HG03280 (cell line): Measurements from ENCODE around the gene CLMP.

Experiments
- ATAC-seq: cut with Tn5 transposase; IDR thresholded peaks from one replicate; pipeline ENCODE4 v1.9.1; 2021; ENCODE audit warnings: mild to moderate bottlenecking, moderate library complexity; ENCODE audit not compliant: unreplicated experiment

The CLMP gene

DNA sequence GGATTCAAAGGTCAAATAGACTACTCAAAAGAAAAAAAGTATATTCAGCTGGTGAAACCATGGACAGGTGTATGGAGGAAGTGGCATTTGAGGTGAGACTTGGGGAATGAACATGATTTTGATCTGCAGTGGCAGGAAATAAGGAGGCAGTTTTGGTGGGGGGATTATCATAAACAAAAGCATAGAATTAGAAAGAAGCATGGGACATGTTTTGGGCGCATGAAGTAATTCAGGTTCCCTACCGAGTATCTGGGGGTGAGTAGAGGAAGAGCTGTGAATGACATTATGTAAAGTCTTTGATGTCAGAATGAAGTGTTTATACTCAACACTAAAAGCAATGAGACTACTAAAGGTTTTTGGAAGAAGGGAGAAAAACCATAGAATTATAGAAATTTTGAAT lies 3.1 kb downstream of the CLMP start:
- ATAC-seq, result no peak

DNA sequence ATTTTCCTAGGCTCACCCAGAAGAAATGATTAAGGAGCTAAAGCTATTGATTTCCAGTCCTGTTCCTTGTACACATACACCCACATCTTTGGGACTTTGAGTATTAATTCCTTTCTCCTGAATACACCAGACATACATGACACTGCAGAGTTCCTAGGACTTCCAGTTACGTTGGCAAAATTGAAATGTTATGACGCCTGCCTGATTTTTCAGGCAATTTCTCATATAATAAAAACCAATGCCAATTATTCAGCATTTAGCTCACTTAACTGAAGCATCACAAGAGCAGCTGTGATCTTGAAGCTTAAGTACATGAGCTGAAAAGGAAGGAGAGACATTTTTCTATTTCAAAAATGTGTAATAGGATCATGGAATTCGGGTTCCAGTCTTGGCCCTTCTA lies 4.5 kb downstream of the CLMP start:
- no peak for ATAC-seq

DNA sequence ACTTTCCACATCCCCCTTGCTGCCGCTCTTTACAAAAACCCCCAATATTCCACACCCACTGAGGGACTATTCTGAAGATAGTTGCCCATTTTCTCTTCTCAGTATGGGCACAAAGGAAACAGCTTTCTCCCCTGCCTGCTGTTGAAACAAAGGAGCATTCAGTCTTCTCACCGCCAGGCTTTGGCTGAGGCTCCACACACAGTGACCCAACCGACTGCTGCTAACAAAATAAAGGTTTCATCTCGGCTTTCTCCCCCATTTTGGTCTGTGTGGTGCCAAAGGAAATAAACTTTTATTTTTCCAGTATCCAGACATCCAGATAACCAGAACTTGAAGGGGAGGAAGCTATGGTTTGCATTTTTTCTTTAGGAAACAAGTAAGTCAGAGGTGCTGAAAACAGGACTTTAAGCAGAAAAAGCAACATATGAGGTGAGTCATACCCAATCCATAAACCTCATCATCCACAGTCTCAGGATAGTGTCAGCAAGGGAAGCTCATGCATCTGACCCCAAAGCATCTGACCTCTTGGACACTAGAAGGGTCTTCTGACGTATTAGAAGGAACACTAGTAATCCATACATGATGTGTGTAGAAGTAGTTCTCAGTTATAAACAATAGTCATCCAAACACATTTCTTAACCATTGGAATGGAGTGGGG lies 6.4 kb downstream of the CLMP start:
- no peak for ATAC-seq

GRCh38 chr11:123187665-123188507 lies 7.2 kb downstream of the CLMP start:
- ATAC-seq, result no peak

DNA sequence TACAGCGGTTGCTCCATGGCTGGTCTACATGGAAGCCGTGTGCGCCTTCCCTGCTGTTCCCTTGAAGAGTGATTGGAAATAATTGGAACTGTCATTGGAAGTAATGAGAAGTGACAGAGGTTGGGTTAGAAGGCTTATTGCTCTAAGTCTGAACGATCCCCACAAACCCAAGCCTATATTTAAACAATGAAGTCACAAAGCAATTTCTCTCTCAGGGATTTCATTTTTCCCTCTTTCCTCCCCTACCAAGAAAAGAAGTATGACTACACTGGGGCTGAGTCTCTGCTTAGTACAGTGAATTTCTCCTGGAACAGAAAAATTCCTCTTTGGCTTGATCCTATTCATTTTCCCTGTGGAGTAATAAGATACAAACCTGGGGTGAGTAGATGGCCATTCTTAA lies 7.8 kb downstream of the CLMP start:
- ATAC-seq, result no peak

- ATAC-seq, result no peak
These were observed 8.8 kb downstream of the CLMP start for GRCh38 chr11:123186286-123186685.

DNA sequence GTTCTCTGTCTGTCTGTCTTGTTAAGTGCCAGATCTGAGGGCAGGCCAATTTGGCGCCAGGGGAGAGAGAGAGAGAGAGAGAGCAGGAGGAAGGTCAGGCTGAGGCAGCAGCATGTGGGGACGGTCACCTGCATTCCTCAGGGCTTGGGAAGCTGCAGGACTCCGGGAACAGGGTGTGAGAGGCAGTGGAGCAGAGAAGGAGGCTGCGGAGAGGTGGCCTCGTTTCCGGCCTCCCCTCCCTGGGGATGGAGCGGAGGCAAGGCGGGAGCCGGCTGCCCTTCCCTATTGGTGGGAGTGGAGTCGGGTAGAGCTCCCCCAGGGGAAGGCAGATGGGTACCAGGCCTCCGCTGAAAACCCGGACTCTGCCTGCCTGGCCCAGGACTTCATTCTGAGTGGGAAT lies 9.7 kb downstream of the CLMP start:
- no peak for ATAC-seq

GRCh38 chr11:123184531-123184930 lies 10.5 kb downstream of the CLMP start:
- no peak for ATAC-seq

- ATAC-seq, result no peak
These were observed 11.5 kb downstream of the CLMP start for GRCh38 chr11:123183391-123184099.

GRCh38 chr11:123181767-123182500 lies 13.1 kb downstream of the CLMP start:
- no peak for ATAC-seq

DNA sequence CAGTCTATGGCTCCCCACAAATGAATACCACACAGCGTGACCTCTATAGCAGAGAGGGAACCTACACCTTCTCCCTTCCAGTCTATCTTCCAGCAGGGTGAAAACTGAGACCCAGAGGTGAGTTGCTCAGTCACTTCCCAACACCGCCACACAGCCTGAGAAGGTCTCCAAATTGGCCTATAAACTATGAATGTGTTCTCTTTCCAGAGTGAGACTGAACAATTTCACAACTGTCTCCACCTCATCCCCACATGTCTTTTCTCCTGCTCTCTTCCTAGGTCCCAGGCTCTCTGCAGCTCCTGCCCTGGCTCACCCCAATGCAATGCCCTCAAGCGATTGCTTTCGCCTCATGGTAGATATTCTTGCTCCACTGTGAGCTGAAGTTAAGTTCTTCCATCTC lies 14.0 kb downstream of the CLMP start:
- ATAC-seq, result no peak

GRCh38 chr11:123180574-123180973 lies 14.5 kb downstream of the CLMP start:
- no peak for ATAC-seq

GRCh38 chr11:123180166-123180565 lies 14.9 kb downstream of the CLMP start:
- ATAC-seq, result no peak

- ATAC-seq, result no peak
These were observed 15.5 kb downstream of the CLMP start for GRCh38 chr11:123179586-123179985.

DNA sequence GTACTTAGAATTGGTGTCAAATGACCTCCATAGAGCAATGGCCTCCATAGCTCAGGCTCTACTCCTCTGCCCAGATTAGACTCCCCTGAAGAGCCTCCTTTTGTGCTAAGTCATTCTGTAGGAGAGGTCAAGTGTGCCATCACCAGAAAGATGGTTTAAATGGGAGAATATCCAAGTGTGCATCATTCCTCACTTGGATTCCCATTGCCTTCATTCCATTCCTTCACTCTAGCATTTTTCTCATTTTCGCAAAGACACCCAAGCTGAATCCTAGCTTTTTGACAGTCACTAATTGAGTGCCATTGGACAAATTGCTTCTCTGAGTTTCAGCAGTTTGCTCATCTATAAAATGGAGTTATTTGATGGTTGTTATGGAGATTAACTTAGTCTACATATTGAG lies 16.9 kb downstream of the CLMP start:
- ATAC-seq, result no peak

DNA sequence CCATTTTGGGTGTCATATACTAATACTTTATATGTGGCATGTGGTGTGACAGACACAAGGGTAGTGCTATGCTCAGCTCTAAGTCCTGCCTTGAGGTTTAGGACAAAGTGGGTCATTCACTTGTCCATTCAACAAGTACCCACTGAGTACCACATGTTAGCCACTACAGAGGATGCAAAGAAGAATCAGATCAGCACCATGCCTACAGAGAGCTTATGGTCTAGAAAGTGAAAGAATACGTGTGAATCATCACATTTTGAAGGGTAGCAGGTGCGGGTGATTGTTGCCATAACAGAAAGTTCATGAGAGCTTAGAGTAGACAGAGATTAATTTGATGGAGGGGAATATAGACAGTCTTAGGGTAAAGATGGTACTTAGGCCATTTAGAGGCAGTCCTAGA lies 18.3 kb downstream of the CLMP start:
- ATAC-seq, result no peak

- ATAC-seq, result no peak
These were observed 20.6 kb downstream of the CLMP start for GRCh38 chr11:123174196-123175183.

DNA sequence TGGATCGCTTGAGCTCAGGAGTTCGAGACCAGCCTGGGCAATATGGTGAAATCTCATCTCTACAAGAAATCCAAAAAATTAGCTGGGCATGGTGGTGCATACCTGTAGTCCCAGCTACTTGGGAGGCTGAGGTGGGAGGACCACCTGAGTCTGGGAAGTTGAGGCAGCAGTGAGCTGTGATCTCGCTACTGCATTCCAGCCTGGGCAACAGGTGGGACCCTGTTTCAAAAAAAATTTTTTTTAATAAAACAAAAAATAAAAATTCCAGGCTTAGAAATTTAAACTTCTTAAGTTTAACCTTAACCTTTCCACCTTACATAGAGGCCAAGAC lies 21.2 kb downstream of the CLMP start:
- ATAC-seq, result no peak

DNA sequence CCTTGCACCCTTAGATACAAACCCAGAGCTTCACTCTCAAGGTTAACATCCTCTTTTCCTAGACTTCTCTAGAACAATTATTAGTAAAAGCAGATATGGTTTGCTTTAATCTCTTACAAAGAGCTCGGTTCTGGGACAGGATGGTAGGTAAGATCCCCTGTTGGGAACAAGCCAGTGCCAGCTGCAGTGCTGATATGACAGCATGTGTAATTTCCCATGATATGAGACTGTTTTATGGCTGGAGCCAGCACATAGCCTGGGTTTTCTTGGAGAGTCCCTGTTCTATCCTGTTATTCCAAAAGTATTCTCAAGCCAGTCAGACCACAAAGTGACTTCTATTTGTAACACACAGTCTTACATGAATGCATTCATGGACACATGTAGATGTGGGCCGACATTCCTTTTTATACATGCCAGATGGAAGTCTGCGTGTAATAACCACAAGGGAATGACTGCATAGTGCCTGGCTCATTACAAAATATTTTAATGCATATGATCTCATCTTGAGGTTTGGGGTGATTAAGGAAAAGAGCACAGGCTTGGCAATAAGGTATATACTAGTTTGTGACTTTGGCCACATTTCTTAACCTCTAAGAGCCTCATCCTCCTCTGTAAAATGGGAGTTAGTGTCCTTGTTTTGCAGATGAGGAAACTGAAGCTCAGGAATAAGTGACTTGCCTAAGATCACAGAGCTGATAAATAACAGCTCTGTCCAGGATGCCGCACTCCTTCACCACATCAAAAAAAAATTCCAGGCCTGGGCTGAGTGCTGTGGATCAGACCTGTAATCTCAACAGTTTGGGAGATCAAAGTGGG lies 21.8 kb downstream of the CLMP start:
- ATAC-seq, result no peak
